ENCODE measurements around the gene SRM. TPM values are rescaled to one million over a fixed set of nuclear protein-coding genes. Genes with fewer than 3 reads are reported as not detected.
"Not testable (repeated sequence)": the region's sequence is repeated elsewhere in the genome, so short reads cannot be mapped to it uniquely, and the experiment has no call there.

The SRM gene
- total RNA-seq, 1 experiment from 2014 or later, result 249 TPM

DNA sequence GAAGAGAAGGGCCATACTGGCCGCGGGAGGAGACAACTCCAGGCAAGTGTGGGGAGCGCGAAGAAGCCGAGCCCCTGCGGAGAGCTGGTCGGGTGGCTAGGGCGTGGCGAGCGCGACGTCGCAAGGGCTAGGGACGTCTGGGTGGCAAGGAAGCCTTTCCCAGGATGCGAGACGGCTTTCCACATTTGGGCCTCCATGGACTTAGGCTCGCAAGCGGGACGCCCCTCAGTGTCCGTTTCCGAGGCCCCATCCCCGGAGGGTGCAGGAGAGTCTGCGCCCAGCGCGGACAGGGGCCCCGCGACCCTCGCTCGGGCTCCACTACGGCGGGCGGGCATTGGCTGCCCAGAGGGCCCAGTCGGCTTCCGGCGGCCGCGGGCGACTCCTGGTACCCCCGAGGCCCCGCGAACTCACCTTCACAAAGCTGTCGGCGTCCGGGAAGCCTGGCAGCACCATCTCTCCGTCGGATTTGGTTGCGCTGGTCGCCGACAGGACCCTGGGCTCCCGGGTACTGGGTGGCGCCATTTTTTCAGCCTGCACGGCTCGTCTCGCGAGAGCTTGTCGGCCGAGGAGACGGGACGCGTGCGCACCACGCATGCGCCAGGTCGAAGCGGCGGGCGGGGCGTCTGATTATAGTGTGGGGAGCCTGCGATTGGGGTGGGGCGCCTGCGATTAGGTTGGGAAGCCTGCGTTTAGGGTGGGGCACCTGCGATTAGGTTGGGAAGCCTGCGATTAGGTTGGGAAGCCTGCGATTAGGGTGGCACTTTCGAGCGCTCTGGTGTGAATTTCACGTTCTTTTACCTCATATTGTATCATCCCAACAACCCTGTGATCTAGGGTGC, 39.7 kb upstream of the SRM start, which contains the start of gene EXOSC10:
Gene EXOSC10 (minus strand): TSS at position 560 of the 839 bp plus-strand sequence. CDS start 38 bp downstream, at position 522.
- TF ChIP-seq POLR2AphosphoS5 (IDR thresholded peaks at IDR 0.05; ENCODE audit: low read depth, low read length), result peak; percentile 83
- peak; percentile 70; the same call in 1 of the 2 replicates for TF ChIP-seq SIN3A (IDR thresholded peaks at IDR 0.05; ENCODE audit: borderline replicate concordance, insufficient read depth, low read depth, low read length)
- TF ChIP-seq, protein P1, sequence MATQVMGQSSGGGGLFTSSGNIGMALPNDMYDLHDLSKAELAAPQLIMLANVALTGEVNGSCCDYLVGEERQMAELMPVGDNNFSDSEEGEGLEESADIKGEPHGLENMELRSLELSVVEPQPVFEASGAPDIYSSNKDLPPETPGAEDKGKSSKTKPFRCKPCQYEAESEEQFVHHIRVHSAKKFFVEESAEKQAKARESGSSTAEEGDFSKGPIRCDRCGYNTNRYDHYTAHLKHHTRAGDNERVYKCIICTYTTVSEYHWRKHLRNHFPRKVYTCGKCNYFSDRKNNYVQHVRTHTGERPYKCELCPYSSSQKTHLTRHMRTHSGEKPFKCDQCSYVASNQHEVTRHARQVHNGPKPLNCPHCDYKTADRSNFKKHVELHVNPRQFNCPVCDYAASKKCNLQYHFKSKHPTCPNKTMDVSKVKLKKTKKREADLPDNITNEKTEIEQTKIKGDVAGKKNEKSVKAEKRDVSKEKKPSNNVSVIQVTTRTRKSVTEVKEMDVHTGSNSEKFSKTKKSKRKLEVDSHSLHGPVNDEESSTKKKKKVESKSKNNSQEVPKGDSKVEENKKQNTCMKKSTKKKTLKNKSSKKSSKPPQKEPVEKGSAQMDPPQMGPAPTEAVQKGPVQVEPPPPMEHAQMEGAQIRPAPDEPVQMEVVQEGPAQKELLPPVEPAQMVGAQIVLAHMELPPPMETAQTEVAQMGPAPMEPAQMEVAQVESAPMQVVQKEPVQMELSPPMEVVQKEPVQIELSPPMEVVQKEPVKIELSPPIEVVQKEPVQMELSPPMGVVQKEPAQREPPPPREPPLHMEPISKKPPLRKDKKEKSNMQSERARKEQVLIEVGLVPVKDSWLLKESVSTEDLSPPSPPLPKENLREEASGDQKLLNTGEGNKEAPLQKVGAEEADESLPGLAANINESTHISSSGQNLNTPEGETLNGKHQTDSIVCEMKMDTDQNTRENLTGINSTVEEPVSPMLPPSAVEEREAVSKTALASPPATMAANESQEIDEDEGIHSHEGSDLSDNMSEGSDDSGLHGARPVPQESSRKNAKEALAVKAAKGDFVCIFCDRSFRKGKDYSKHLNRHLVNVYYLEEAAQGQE (IDR thresholded peaks at IDR 0.05; ENCODE audit: insufficient read depth in 1 of 2, low read depth in 2 of 2, low read length in 1 of 2), result peak in 1 of 2 experiments; percentile 21; a peak in 1 of 4 replicates
- TF ChIP-seq, protein P2, sequence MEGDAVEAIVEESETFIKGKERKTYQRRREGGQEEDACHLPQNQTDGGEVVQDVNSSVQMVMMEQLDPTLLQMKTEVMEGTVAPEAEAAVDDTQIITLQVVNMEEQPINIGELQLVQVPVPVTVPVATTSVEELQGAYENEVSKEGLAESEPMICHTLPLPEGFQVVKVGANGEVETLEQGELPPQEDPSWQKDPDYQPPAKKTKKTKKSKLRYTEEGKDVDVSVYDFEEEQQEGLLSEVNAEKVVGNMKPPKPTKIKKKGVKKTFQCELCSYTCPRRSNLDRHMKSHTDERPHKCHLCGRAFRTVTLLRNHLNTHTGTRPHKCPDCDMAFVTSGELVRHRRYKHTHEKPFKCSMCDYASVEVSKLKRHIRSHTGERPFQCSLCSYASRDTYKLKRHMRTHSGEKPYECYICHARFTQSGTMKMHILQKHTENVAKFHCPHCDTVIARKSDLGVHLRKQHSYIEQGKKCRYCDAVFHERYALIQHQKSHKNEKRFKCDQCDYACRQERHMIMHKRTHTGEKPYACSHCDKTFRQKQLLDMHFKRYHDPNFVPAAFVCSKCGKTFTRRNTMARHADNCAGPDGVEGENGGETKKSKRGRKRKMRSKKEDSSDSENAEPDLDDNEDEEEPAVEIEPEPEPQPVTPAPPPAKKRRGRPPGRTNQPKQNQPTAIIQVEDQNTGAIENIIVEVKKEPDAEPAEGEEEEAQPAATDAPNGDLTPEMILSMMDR (IDR thresholded peaks at IDR 0.05), result no peak
- TF ChIP-seq TCF7L2 (IDR thresholded peaks at IDR 0.05; ENCODE audit: low read depth, low read length), result no peak
- ATAC-seq (peak; percentile 96), DNase-seq (ENCODE audit: low read depth, low spot score) (peak; percentile 48)
- peaks cover 13% of the 10 kb centered on the region for H3K36me3 ChIP-seq (ENCODE audit: control insufficient read depth, insufficient read depth, low read length)
- H3K4me1 ChIP-seq (ENCODE audit: control insufficient read depth, insufficient read depth, low read length), result peaks cover 7% of the 10 kb centered on the region
- H3K27ac ChIP-seq (ENCODE audit: low read length), result peak within 1 kb of the TSS; percentile 97
- intact Hi-C loops (cut with micrococcal nuclease; ENCODE audit: unreplicated experiment) (no loop called here), in situ Hi-C loops (cut with HindIII; ENCODE audit: low pct_unique_long_range_greater_than_20kb, low sequenced_read_pairs) (loop anchor here (5.0 kb wide), 1 partner anchor 33 kb away; no protein-coding TSS in a partner anchor)
- H3K27me3 ChIP-seq (ENCODE audit: control insufficient read depth, insufficient read depth, low read length), result no peaks in the 10 kb centered on the region
- H3K4me3 ChIP-seq (ENCODE audit: low read depth in 2 of 2, low read length in 2 of 2), result peak within 1 kb of the TSS; percentile 82
- BruUV-seq (replicated peaks), result no TSS peak
- CTCF ChIA-PET, result interaction anchor here (1.5 kb wide), 1 partner anchor 62 kb away, joined by 4 read pairs; no protein-coding TSS in a partner anchor
- H3K9me3 ChIP-seq (ENCODE audit: control insufficient read depth, insufficient read depth, low read depth, low read length), result no peaks in the 10 kb centered on the region
- POLR2A ChIA-PET, result interaction anchor here (0.6 kb wide), 1 partner anchor 91 kb away, joined by 4 read pairs; no protein-coding TSS in a partner anchor

- no peaks in the 10 kb centered on the region for H3K9me3 ChIP-seq (ENCODE audit: control insufficient read depth, insufficient read depth, low read depth, low read length)
- ChIA-PET POLR2A (interaction anchor here (0.9 kb wide), 1 partner anchor 61 kb away, joined by 3 read pairs; no protein-coding TSS in a partner anchor), CTCF (interaction anchor here (1.5 kb wide), 1 partner anchor 62 kb away, joined by 4 read pairs; no protein-coding TSS in a partner anchor)
- BruUV-seq (replicated peaks), result no TSS peak
- peaks cover 13% of the 10 kb centered on the region for H3K36me3 ChIP-seq (ENCODE audit: control insufficient read depth, insufficient read depth, low read length)
- H3K4me3 ChIP-seq (ENCODE audit: low read depth in 2 of 2, low read length in 2 of 2), result peak overlapping the region; percentile 82
- peak overlapping the region; percentile 97 for H3K27ac ChIP-seq (ENCODE audit: low read length)
- peaks cover 7% of the 10 kb centered on the region for H3K4me1 ChIP-seq (ENCODE audit: control insufficient read depth, insufficient read depth, low read length)
- DNase-seq (ENCODE audit: low read depth, low spot score) (peak; percentile 8), ATAC-seq (no peak)
- intact Hi-C loops (cut with micrococcal nuclease; ENCODE audit: unreplicated experiment), result no loop called here
- H3K27me3 ChIP-seq (ENCODE audit: control insufficient read depth, insufficient read depth, low read length), result no peaks in the 10 kb centered on the region
- in situ Hi-C loops (cut with HindIII; ENCODE audit: low pct_unique_long_range_greater_than_20kb, low sequenced_read_pairs), result loop anchor here (5.0 kb wide), 1 partner anchor 33 kb away; no protein-coding TSS in a partner anchor
- TF ChIP-seq POLR2AphosphoS5 (IDR thresholded peaks at IDR 0.05; ENCODE audit: low read depth, low read length) (no peak), SIN3A (IDR thresholded peaks at IDR 0.05; ENCODE audit: borderline replicate concordance, insufficient read depth, low read depth, low read length) (no peak), TCF7L2 (IDR thresholded peaks at IDR 0.05; ENCODE audit: low read depth, low read length) (no peak)
- TF ChIP-seq, protein P1 (IDR thresholded peaks at IDR 0.05; ENCODE audit: insufficient read depth in 1 of 2, low read depth in 2 of 2, low read length in 1 of 2), result no peak
- TF ChIP-seq, protein P2 (IDR thresholded peaks at IDR 0.05), result no peak
These were observed 39.1 kb upstream of the SRM start for GRCh38 chr1:11098931-11099309.

- POLR2A ChIA-PET; DNase-seq (ENCODE audit: low read depth, low spot score); H3K27me3 ChIP-seq (ENCODE audit: control insufficient read depth, insufficient read depth, low read length); intact Hi-C loops (cut with micrococcal nuclease; ENCODE audit: unreplicated experiment); H3K27ac ChIP-seq (ENCODE audit: low read length); H3K9me3 ChIP-seq (ENCODE audit: control insufficient read depth, insufficient read depth, low read depth, low read length); H3K4me1 ChIP-seq (ENCODE audit: control insufficient read depth, insufficient read depth, low read length); CTCF ChIA-PET; H3K4me3 ChIP-seq (ENCODE audit: low read depth in 2 of 2, low read length in 2 of 2); ATAC-seq; in situ Hi-C loops (cut with HindIII; ENCODE audit: low pct_unique_long_range_greater_than_20kb, low sequenced_read_pairs): not testable (repeated sequence)
- peaks cover 33% of the 10 kb centered on the region for H3K36me3 ChIP-seq (ENCODE audit: control insufficient read depth, insufficient read depth, low read length)
- BruUV-seq (replicated peaks), result TSS peak; percentile 36
These were observed 24.0 kb upstream of the SRM start for GRCh38 chr1:11083784-11084183.
